HK-2 (cell line): ENCODE results near the gene AMELY.
"Not testable (repeated sequence)": the region's sequence is repeated elsewhere in the genome, so short reads cannot be mapped to it uniquely, and the experiment has no call there.

ENCODE experiments used
- DNase-seq: peaks from one replicate; pipeline ENCODE4 v3.0.0-alpha.2; 2018; ENCODE audit not compliant: unreplicated experiment

AMELY gene, protein sequence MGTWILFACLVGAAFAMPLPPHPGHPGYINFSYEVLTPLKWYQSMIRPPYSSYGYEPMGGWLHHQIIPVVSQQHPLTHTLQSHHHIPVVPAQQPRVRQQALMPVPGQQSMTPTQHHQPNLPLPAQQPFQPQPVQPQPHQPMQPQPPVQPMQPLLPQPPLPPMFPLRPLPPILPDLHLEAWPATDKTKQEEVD

GRCh38 chrY:6911253-6911881 lies at the start of gene AMELY:
TSS of gene AMELY (minus strand) at chrY:6911752. CDS start at chrY:6872608, 39,144 bp downstream.
- DNase-seq, result no peak

- DNase-seq, result no peak
Measured at GRCh38 chrY:6949947-6950346, 38.4 kb upstream of the AMELY start.

DNA sequence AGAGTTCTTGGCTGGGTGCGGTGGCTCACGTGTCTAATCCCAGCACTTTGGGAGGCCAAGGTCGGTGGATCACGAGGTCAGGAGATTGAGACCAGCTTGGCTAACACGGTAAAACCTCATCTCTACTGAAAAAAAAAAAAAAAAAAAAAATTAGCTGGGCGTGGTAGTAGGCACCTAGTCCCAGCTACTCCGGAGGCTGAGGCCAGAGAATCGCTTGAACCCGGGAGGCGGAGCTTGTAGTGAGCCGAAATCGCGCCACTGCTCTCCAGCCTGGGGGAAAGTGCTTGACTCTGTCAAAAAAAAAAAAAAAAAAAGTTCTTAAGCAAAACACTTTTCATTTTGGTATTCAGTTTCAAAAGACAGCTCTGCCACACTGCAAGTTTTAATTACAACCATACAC lies 36.8 kb upstream of the AMELY start:
- no peak for DNase-seq

DNA sequence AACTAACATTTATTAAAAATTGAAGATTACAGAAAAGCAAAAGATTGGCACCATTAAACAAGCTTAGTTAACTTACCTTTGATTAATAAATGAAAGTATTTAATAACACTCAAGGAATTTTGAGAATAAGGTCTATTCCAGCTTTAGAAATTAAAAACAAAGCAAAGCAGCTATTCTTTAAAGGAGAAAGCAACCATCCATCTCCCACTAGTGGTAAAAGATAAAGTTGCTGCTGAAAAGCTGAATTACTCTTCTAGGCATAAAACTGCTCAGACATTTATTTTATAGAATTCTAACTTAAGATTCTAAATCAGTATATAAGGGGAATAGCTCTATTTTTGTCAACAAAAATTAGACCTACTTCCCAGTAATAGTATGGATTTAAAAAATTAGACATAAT lies 36.1 kb upstream of the AMELY start:
- DNase-seq, result no peak

- DNase-seq, result no peak
Measured at GRCh38 chrY:6935497-6935896, 23.9 kb upstream of the AMELY start.

- DNase-seq, result no peak
Measured at GRCh38 chrY:6931779-6932396, 20.3 kb upstream of the AMELY start.

DNA sequence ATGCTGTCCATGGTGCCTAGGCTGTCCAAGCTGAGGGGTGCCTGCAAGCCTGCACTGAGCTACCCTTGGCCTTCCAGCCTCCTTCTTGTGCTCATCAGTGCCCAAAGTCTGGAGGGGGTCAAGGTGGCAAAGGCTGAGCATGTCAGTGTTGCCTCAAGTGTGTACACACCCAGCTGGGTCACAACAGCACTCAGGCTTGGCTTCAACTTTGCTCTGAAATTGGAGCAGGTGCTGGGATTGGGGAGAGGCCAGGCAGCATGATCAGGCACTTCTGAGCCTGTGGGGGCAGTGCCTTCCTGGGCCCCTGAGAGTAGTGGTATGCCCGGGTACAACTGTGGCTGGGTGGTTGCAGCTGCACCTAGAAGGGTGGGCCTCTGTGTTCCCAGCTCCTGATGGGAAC lies 17.7 kb upstream of the AMELY start:
- no peak for DNase-seq

- DNase-seq, result no peak
Measured at GRCh38 chrY:6928265-6928664, 16.7 kb upstream of the AMELY start.

GRCh38 chrY:6921061-6921460 lies 9.5 kb upstream of the AMELY start:
- no peak for DNase-seq

- no peak for DNase-seq
Measured at GRCh38 chrY:6913362-6913761, 1.8 kb upstream of the AMELY start.

DNA sequence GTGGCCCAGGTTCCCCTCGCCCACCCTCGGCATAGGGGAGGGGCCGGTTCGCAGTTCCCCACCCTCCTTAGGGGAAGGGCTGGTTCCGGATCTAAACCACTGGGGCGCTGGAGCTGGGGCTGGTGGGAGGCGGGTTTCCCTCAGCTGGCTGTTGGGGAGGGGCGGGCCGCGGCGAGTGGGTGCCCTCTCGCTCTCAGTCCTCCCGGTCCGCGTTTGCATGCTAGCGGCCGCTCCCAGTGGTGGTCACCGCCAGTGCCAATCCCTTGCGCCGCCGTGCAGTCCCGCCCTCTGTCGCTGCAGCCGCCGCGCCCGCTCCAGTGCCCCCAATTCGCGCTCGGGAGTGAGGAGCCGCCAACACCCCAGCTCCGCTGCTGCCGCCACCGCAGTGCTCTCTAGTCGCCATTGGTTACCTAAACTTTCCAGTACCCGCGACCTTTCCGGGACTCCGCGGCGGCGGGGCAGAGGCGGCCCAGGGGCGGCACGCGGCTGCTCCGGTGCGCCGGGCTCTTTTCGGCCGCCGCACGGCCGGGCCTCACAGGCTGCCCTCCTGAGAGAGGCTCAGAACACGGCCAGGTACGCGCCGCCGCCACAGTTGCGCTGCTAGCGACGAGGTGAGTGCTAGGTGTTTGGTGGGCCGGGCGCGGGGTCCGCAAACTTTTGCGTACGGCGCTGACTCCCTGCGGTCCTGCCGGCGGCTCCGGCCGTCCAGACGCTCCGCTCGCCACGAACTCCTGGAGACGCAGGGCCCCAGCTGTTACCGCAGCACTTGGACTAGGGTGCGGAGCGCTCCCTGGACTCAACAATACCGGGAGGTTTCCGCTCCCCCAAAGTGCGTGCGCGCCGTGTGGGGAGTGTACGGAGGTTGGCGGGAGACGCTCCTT lies 940 bp downstream of the AMELY start, which contains the start of gene TBL1Y:
Gene TBL1Y, plus strand, starts transcription at position 326 of the 881 bp plus-strand sequence. CDS start 114,388 bp downstream, outside the sequence.
- no peak for DNase-seq

GRCh38 chrY:6909856-6910255 lies 1.7 kb downstream of the AMELY start:
- no peak for DNase-seq

DNA sequence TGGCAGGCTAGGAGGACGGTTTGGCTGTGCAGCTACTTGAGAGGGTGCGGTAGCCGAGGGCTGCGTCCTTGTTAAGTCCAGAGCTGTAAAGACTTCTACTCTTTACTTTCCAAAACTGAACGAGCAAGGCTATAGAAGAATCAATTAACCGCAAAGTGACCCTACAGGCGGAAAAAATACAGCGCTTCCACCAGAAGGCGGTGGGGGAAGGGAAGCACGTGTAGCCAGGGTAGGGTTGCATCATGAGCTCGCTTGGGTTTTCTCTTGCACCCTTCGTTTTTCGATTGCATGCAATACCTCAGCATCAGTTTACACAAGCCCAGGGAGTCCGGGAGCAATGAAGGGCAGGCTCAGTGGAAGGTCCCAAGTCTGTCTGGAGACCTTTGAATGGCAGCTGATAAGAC lies 2.4 kb downstream of the AMELY start:
- DNase-seq, result no peak

GRCh38 chrY:6908021-6908420 lies 3.5 kb downstream of the AMELY start:
- not testable (repeated sequence) for DNase-seq

DNA sequence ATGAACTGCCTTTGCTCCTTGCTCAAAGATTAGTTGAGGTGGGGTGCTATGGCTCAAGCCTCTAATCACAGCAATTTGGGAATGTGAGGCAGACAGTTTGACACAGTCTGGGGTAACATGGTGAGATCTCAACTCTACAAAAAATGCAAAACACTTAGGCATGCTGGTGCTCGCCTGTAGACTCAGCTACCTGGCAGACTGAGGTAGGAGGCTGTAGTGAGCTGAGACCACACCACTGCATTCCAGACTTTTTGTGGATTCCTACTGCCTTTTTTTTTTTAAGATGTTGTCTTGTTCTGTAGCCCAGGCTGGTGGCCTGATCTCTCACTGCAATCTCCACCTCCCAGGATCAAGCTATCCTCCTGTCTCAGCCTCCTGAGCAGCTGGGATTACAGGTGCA lies 4.0 kb downstream of the AMELY start:
- no peak for DNase-seq

DNA sequence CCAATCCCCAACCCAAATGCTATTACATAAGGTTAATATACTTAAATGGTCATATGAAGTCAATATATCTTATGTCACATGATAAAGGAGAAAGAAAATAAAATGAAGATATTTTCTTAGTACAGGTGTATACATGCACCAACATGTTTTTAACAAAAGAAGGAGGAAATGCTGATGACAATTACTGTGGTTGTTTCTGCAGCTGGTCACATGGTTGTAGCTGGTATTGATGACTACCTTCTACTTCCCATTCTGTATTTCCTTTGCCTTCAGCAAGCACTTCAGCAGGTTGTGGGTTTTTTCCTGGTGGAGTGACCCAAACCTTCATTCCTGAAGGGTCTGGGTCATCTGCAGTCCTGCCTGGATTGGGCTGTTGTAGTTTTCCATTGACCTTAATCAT lies 9.4 kb downstream of the AMELY start:
- not testable (repeated sequence) for DNase-seq

DNA sequence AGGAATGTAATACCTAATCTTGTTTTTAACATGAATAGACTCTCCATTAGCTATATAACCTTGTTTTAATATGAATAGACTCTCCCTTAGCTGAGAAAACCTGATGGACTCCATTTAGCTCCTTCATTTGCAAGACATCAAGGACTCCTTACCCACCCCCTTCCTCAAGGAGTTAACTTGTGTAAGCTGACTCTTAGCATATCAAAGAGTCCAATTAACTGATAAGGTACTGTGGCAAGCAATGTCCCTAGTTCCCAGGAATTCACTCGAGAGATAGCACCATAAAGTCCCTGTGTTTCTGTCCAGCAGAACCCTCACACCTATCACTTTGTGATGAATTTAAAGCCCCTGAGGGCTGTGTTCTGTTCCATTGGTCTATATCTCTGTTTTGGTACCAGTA lies 16.3 kb downstream of the AMELY start:
- no peak for DNase-seq

DNA sequence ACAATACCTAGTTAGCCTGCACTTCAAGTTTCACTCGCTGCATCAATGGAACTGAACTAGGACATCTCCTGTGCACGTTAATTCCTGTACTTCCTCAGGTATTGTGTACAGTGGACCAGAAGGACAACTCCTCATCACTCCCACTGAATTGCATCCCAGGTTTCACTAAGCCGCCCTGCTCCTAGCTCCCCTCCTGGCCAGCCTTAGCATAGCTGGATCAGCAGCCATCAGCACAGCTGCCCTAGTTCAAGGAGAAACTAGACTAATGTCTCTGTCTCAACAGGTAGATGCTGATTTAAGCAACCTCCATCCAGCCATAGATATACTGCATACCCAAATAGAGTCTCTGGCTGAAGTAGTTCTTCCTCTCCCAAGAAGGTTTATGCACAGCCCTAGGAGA lies 17.1 kb downstream of the AMELY start:
- DNase-seq, result no peak

DNA sequence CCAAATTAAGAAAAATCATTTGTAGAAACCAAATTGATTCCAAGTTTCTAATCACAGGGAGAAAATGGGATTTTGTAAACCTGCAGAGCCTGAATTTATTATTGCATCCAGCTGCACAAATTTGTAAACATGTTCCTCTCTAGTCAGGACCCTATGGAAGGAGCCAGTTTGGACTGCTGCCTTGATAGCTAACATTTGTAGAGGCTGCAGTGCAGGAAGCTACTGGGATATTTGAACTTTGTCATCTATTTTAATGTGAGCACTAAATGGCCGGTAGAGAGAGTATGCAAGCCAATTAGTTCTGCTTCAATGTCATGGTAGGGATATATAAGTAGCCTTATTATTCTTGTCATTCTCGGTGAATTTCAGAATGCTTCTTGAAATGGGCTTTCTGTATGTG lies 62.2 kb downstream of the AMELY start:
- no peak for DNase-seq

GRCh38 chrY:6842650-6843049 lies 68.9 kb downstream of the AMELY start:
- DNase-seq, result not testable (repeated sequence)
